K562 (cell line): Measurements from ENCODE around the gene PPP1R14B. TPM values are rescaled to one million over a fixed set of nuclear protein-coding genes. Genes with fewer than 3 reads are reported as not detected.
A peak's percentile ranks its signal among the peaks of the same experiment; 100 is the strongest.

Experiments
- CTBP1 ChIP-seq: fragments of 450-650 bp; IDR thresholded peaks from 2 replicates; pipeline ENCODE4 v1.6.1; 2016; ENCODE audit warnings: borderline replicate concordance
- ETV6 ChIP-seq, 3 experiments: fragments of 150-350 bp in 1 of 3; sonication (generic) in 1 of 3; formaldehyde crosslinking in 1 of 3; IDR thresholded peaks; 2 replicates each; pipeline versions ENCODE4 v1.6.1 to v1.8.0; 2014 to 2022; ENCODE audit warnings: borderline replicate concordance in 2 of 3, low read depth in 2 of 3, antibody characterized with exemption in 1 of 3, low read length in 1 of 3, mild to moderate bottlenecking in 1 of 3, missing genetic modification reagents in 1 of 3
- HMG20A ChIP-seq: fragments of 450-650 bp; formaldehyde crosslinking; conservative IDR thresholded peaks from 2 replicates; pipeline ENCODE4 v1.4.0; 2020; ENCODE audit warnings: mild to moderate bottlenecking, mixed read lengths
- HSF4 ChIP-seq: fragments of 250-450 bp; sonication (Bioruptor Pico); IDR thresholded peaks from 2 replicates; pipeline ENCODE4 v2.1.2; 2022; ENCODE audit warnings: mild to moderate bottlenecking, moderate library complexity, borderline replicate concordance
- PML ChIP-seq: IDR thresholded peaks from 2 replicates; pipeline ENCODE4 v1.6.1; 2012; ENCODE audit warnings: low read length, inconsistent platforms
- TGIF2 ChIP-seq: sonication (generic); formaldehyde crosslinking; IDR thresholded peaks from 2 replicates; pipeline ENCODE4 v1.8.1; 2022; ENCODE audit warnings: mild to moderate bottlenecking, missing genetic modification reagents, moderate library complexity
- ZNF282 ChIP-seq: sonication (generic); formaldehyde crosslinking; IDR thresholded peaks from 2 replicates; pipeline ENCODE4 v1.8.1; 2023; ENCODE audit warnings: missing genetic modification reagents
- ZNF561 ChIP-seq: fragments of 450-650 bp; formaldehyde crosslinking; conservative IDR thresholded peaks from 2 replicates; pipeline ENCODE4 v1.4.0; 2020; ENCODE audit warnings: mild to moderate bottlenecking, moderate library complexity
- ZNF644 ChIP-seq: fragments of 200-800 bp; sonication (Bioruptor generic); IDR thresholded peaks from 2 replicates; pipeline ENCODE4 v1.6.1; 2016; ENCODE audit warnings: low read depth, missing genetic modification characterization, missing compliant biosample characterization
- polyA plus RNA-seq, 8 experiments: library from polyadenylated mRNA; depleted of rRNA in 4 of 8; stranded (reverse) in 5 of 8; unstranded in 3 of 8; fragments of >200 nt; fragmentation: Nextera tagmentation in 2 of 8; fragmentation: Illumina TruSeq in 1 of 8; extraction: Ambion mirVana in 2 of 8; extraction: Trizol in 1 of 8; gene quantifications; 2 replicates each; pipeline versions ENCODE4 v1.2.1 to v1.2.3, GENCODE V29; 2011 to 2014; ENCODE audit warnings: inconsistent platforms in 1 of 8, missing spikeins in 1 of 8
- total RNA-seq, 7 experiments: library from RNA; depleted of rRNA in 6 of 7; stranded (reverse); fragments of >200 nt in 6 of 7; fragmentation: Illumina TruSeq in 2 of 7; extraction: Trizol in 2 of 7; gene quantifications; 2 replicates each; pipeline versions ENCODE4 v1.2.1 to v1.2.3, GENCODE V29; 2011 to 2021; ENCODE audit warnings: low replicate concordance in 1 of 7
- TF ChIP-seq, protein P1 (sequence below): fragments of 250-450 bp; sonication (Bioruptor Pico); IDR thresholded peaks from 2 replicates; pipeline ENCODE4 v1.5.0; 2020; ENCODE audit warnings: mild to moderate bottlenecking, borderline replicate concordance
- TF ChIP-seq, protein P2 (sequence below): IDR thresholded peaks from 2 replicates; pipeline ENCODE4 v1.6.1; 2012; ENCODE audit warnings: low read depth, low read length, improper control_type of control experiment, borderline replicate concordance
- TF ChIP-seq, protein P3 (sequence below): fragments of 250-450 bp; sonication (Bioruptor Pico); IDR thresholded peaks from 2 replicates; pipeline ENCODE4 v1.4.0; 2020; ENCODE audit warnings: mild to moderate bottlenecking, moderate library complexity

Gene PPP1R14B
- total and polyA plus RNA-seq, 9 of the 15 experiments (the other 6 are each of a cell fraction or from before 2014, with no cell fraction given), result 7.7 to 566 (median 212) TPM

DNA sequence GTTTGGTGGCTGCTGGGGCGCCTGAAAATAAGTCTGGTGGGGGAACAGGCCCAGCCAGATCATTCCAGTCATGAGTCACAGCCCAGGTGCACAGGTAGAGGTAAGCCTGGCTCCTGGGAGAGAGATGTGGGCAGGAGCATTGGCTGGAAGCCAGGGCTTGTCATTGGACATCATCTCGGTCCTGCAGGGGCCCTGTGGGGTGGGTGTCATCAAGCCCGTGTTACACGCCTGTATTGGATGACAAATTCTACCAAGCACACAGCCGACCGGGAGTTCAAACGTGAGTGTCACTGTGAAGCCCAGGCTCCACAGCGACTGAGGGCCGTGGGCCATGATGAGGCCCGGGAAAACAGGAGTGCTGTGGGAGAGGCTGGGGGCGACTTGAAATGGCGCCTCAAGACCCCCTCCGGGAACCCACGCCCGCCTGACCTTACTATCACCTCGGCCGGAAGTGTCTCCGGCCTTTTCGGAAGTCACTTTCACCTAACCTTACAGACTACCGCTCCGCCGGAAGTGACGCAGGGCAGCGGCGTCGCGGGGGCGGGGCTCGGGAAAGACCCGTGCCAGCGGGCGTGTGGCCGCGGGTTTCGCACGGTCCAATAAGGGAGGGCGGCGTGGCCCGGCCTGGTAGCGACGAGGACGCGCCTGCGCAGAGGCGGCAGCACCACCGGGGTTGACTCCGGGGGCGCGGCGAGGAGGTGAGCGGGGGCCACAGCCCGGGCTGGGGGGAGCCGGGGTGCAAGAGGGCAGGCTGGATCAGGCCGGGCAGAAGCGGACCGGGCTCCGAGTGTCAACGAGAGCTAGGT, 6.1 kb downstream of the PPP1R14B start, which contains the start of gene FKBP2 (continued):
- TF ChIP-seq ETV6 (IDR thresholded peaks at IDR 0.05; ENCODE audit: borderline replicate concordance in 1 of 2, low read depth in 2 of 2, low read length in 1 of 2), result peak; percentile 55 to 67; a peak in 3 of 4 replicates
- TF ChIP-seq ETV6 (CRISPR knock-in tag; IDR thresholded peaks at IDR 0.05; ENCODE audit: borderline replicate concordance), result no peak
- TF ChIP-seq ZNF282 (CRISPR knock-in tag), result no peak
- no peak for TF ChIP-seq ZNF644 (tag)
- TF ChIP-seq, protein P1, sequence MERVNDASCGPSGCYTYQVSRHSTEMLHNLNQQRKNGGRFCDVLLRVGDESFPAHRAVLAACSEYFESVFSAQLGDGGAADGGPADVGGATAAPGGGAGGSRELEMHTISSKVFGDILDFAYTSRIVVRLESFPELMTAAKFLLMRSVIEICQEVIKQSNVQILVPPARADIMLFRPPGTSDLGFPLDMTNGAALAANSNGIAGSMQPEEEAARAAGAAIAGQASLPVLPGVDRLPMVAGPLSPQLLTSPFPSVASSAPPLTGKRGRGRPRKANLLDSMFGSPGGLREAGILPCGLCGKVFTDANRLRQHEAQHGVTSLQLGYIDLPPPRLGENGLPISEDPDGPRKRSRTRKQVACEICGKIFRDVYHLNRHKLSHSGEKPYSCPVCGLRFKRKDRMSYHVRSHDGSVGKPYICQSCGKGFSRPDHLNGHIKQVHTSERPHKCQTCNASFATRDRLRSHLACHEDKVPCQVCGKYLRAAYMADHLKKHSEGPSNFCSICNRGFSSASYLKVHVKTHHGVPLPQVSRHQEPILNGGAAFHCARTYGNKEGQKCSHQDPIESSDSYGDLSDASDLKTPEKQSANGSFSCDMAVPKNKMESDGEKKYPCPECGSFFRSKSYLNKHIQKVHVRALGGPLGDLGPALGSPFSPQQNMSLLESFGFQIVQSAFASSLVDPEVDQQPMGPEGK (CRISPR knock-in tag), result no peak
- TF ChIP-seq TGIF2 (CRISPR knock-in tag), result no peak
- TF ChIP-seq, protein P2, sequence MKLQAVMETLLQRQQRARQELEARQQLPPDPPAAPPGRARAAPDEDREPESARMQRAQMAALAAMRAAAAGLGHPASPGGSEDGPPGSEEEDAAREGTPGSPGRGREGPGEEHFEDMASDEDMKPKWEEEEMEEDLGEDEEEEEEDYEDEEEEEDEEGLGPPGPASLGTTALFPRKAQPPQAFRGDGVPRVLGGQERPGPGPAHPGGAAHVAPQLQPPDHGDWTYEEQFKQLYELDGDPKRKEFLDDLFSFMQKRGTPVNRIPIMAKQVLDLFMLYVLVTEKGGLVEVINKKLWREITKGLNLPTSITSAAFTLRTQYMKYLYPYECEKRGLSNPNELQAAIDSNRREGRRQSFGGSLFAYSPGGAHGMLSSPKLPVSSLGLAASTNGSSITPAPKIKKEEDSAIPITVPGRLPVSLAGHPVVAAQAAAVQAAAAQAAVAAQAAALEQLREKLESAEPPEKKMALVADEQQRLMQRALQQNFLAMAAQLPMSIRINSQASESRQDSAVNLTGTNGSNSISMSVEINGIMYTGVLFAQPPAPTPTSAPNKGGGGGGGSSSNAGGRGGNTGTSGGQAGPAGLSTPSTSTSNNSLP, result no peak
- TF ChIP-seq, protein P3, sequence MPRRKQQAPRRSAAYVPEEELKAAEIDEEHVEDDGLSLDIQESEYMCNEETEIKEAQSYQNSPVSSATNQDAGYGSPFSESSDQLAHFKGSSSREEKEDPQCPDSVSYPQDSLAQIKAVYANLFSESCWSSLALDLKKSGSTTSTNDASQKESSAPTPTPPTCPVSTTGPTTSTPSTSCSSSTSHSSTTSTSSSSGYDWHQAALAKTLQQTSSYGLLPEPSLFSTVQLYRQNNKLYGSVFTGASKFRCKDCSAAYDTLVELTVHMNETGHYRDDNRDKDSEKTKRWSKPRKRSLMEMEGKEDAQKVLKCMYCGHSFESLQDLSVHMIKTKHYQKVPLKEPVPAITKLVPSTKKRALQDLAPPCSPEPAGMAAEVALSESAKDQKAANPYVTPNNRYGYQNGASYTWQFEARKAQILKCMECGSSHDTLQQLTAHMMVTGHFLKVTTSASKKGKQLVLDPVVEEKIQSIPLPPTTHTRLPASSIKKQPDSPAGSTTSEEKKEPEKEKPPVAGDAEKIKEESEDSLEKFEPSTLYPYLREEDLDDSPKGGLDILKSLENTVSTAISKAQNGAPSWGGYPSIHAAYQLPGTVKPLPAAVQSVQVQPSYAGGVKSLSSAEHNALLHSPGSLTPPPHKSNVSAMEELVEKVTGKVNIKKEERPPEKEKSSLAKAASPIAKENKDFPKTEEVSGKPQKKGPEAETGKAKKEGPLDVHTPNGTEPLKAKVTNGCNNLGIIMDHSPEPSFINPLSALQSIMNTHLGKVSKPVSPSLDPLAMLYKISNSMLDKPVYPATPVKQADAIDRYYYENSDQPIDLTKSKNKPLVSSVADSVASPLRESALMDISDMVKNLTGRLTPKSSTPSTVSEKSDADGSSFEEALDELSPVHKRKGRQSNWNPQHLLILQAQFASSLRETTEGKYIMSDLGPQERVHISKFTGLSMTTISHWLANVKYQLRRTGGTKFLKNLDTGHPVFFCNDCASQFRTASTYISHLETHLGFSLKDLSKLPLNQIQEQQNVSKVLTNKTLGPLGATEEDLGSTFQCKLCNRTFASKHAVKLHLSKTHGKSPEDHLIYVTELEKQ, result no peak
- no peak for TF ChIP-seq HSF4
- TF ChIP-seq CTBP1, result peak; percentile 34; the same call in 1 of the 2 replicates
- TF ChIP-seq PML, result peak; percentile 89
- 0 out of 2 replicates have a peak, but pooled peaks have one; percentile 28 for TF ChIP-seq ZNF561 (CRISPR knock-in tag)
- TF ChIP-seq HMG20A (CRISPR knock-in tag), result no peak
